ENCODE data around the gene TAS2R31. TPM values are rescaled to one million over a fixed set of nuclear protein-coding genes. Genes with fewer than 3 reads are reported as not detected.

Gene TAS2R31
- polyA plus RNA-seq, 3 donors: 0.29 TPM; not detected in 2

GRCh38 chr12:11070999-11071398 lies 39.8 kb upstream of the TAS2R31 start:
- no peak overlapping the region for H3K4me2 ChIP-seq (replicated peaks; ENCODE audit: extremely low read depth, low read length, poor library complexity, severe bottlenecking)
- H3K27me3 ChIP-seq (ENCODE audit: control insufficient read depth in 2 of 2, insufficient read depth in 2 of 2, low read length in 2 of 2): no peaks in the 10 kb centered on the region
- H3K4me1 Mint-ChIP-seq: no peaks in the 10 kb centered on the region
- DNase-seq: no peak
- H3K79me2 ChIP-seq (ENCODE audit: insufficient read depth, low read length): no peaks in the 10 kb centered on the region
- no peak overlapping the region for H3K27ac ChIP-seq (ENCODE audit: low read depth in 1 of 2, low read length in 2 of 2)
- no peak overlapping the region for H2AFZ ChIP-seq (ENCODE audit: insufficient read depth, low read depth, low read length, poor library complexity, severe bottlenecking)
- H3K4me3 ChIP-seq (replicated peaks in 1 of 3; ENCODE audit: low read depth in 2 of 3, low read length in 3 of 3): no peak overlapping the region
- no peak overlapping the region for H3K4me3 Mint-ChIP-seq
- no peak overlapping the region for H3K9ac ChIP-seq (ENCODE audit: insufficient read depth, low read length, poor library complexity, severe bottlenecking)
- H3K27me3 Mint-ChIP-seq (ENCODE audit: low read depth in 3 of 3): no peaks in the 10 kb centered on the region
- peak overlapping the region in 1 of 7 donors; percentile 36 for H3K27ac Mint-ChIP-seq
- no peak for TF ChIP-seq CTCF (IDR thresholded peaks at IDR 0.05)
- H4K20me1 ChIP-seq (ENCODE audit: insufficient read depth, low read length): no peaks in the 10 kb centered on the region
- intact Hi-C loops (cut with micrococcal nuclease): no loop called here
- peaks cover 4 to 6% of the 10 kb centered on the region in 2 donors for H3K36me3 Mint-ChIP-seq
- H3K4me1 ChIP-seq (ENCODE audit: control insufficient read depth in 1 of 2, insufficient read depth in 2 of 2, low read length in 2 of 2): no peaks in the 10 kb centered on the region
- H3K9me3 Mint-ChIP-seq: peaks cover 0 to 8% (median 1%) of the 10 kb centered on the region in 7 donors
- H3K9me3 ChIP-seq (replicated peaks in 1 of 2; ENCODE audit: control insufficient read depth in 1 of 2, insufficient read depth in 1 of 2, low read length in 2 of 2): no peaks in the 10 kb centered on the region
- no CpG with 5 or more reads among the region's 1 CpG for WGBS (ENCODE audit: insufficient coverage)
- H3K36me3 ChIP-seq (replicated peaks in 1 of 2; ENCODE audit: control insufficient read depth in 1 of 2, insufficient read depth in 2 of 2, low read length in 2 of 2): no peaks in the 10 kb centered on the region

- Mint-ChIP-seq H3K27ac (no peak overlapping the region), H3K4me1 (no peaks in the 10 kb centered on the region), H3K27me3 (ENCODE audit: low read depth in 3 of 3) (no peaks in the 10 kb centered on the region), H3K4me3 (no peak overlapping the region), H3K36me3 (peaks cover 4 to 6% of the 10 kb centered on the region in 2 donors), H3K9me3 (peaks cover 0 to 9% (median 1%) of the 10 kb centered on the region in 7 donors)
- TF ChIP-seq CTCF (IDR thresholded peaks at IDR 0.05): no peak
- no peaks in the 10 kb centered on the region for H4K20me1 ChIP-seq (ENCODE audit: insufficient read depth, low read length)
- no peak overlapping the region for H3K4me3 ChIP-seq (replicated peaks in 1 of 3; ENCODE audit: low read depth in 2 of 3, low read length in 3 of 3)
- no peak overlapping the region for H2AFZ ChIP-seq (ENCODE audit: insufficient read depth, low read depth, low read length, poor library complexity, severe bottlenecking)
- no peak overlapping the region for H3K27ac ChIP-seq (ENCODE audit: low read depth in 1 of 2, low read length in 2 of 2)
- H3K79me2 ChIP-seq (ENCODE audit: insufficient read depth, low read length): no peaks in the 10 kb centered on the region
- H3K9me3 ChIP-seq (replicated peaks in 1 of 2; ENCODE audit: control insufficient read depth in 1 of 2, insufficient read depth in 1 of 2, low read length in 2 of 2): no peaks in the 10 kb centered on the region
- H3K4me1 ChIP-seq (ENCODE audit: control insufficient read depth in 1 of 2, insufficient read depth in 2 of 2, low read length in 2 of 2): no peaks in the 10 kb centered on the region
- H3K27me3 ChIP-seq (ENCODE audit: control insufficient read depth in 2 of 2, insufficient read depth in 2 of 2, low read length in 2 of 2): no peaks in the 10 kb centered on the region
- no peak overlapping the region for H3K9ac ChIP-seq (ENCODE audit: insufficient read depth, low read length, poor library complexity, severe bottlenecking)
- WGBS (ENCODE audit: insufficient coverage): 100% methylated on average over 1 of the region's 5 CpGs
- no peak for DNase-seq
- H3K36me3 ChIP-seq (replicated peaks in 1 of 2; ENCODE audit: control insufficient read depth in 1 of 2, insufficient read depth in 2 of 2, low read length in 2 of 2): no peaks in the 10 kb centered on the region
- intact Hi-C loops (cut with micrococcal nuclease): loop anchor here in 1 of 2 donors (1.0 kb wide), 1 partner anchor 56 kb away; no protein-coding TSS in a partner anchor
- H3K4me2 ChIP-seq (replicated peaks; ENCODE audit: extremely low read depth, low read length, poor library complexity, severe bottlenecking): no peak overlapping the region
Observed at GRCh38 chr12:11069854-11070365, 38.7 kb upstream of the TAS2R31 start.
